Transverse colon (tissue), 4 donors: ENCODE results near the gene MLF1. TPM values are rescaled to one million over a fixed set of nuclear protein-coding genes. Genes with fewer than 3 reads are reported as not detected.

Experiments used
- DNase-seq: peaks from one replicate; pipeline ENCODE4 v3.0.0-alpha.2; 2019
- H3K27ac ChIP-seq, 4 donors: fragments of 200-600 bp; sonication (generic); 2 replicates each; pipeline ENCODE4 v1.5.1; 2016 to 2018; ENCODE audit warnings: inconsistent platforms in 4 of 4
- H3K27me3 ChIP-seq: fragments of 200-600 bp; sonication (generic); 2 replicates; pipeline ENCODE4 v1.5.1; 2017; ENCODE audit warnings: inconsistent platforms
- H3K36me3 ChIP-seq, 4 donors: fragments of 200-600 bp; sonication (generic); 2 replicates each; pipeline ENCODE4 v1.5.1; 2017 to 2019; ENCODE audit warnings: inconsistent platforms in 4 of 4
- H3K4me1 ChIP-seq, 4 donors: fragments of 200-600 bp; sonication (generic); 2 replicates each; pipeline ENCODE4 v1.5.1; 2017 to 2020; ENCODE audit warnings: inconsistent platforms in 4 of 4
- H3K4me3 ChIP-seq, 4 donors: fragments of 200-600 bp; sonication (generic); 1 replicate in 1 of 4; 2 replicates in 3 of 4; pipeline versions ENCODE4 v1.5.1 to v1.6.1; 2017 to 2019; ENCODE audit warnings: inconsistent platforms in 4 of 4
- H3K9me3 ChIP-seq, 2 donors: fragments of 200-600 bp; sonication (generic); 2 replicates each; pipeline ENCODE4 v1.5.1; 2017 to 2019; ENCODE audit warnings: inconsistent platforms in 2 of 2
- CTCF ChIP-seq, 5 experiments: fragments of 200-600 bp in 3 of 5; fragments of 450-650 bp in 2 of 5; sonication (generic) in 3 of 5; IDR thresholded peaks; 1 replicate in 2 of 5; 2 replicates in 3 of 5; pipeline ENCODE4 v1.5.1; 2016 to 2017; ENCODE audit warnings: antibody characterized with exemption in 5 of 5, inconsistent platforms in 3 of 5, mild to moderate bottlenecking in 2 of 5, moderate library complexity in 1 of 5
- EP300 ChIP-seq: sonication (generic); formaldehyde crosslinking; IDR thresholded peaks from one replicate; pipeline ENCODE4 v1.6.1; 2017; ENCODE audit warnings: antibody characterized with exemption, low read depth
- POLR2A ChIP-seq: fragments of 450-650 bp; IDR thresholded peaks from one replicate; pipeline ENCODE4 v1.6.1; 2016; ENCODE audit warnings: antibody characterized with exemption, mild to moderate bottlenecking, moderate library complexity
- POLR2AphosphoS5 ChIP-seq, 3 donors: sonication (generic); formaldehyde crosslinking; IDR thresholded peaks; one replicate each; pipeline ENCODE4 v1.6.1; 2016; ENCODE audit warnings: antibody characterized with exemption in 3 of 3
- WGBS, 2 donors: methylation state at CpG; one replicate each; pipeline ENCODE4 v1.1.5; 2018; ENCODE audit warnings: low coverage in 1 of 2; 5-methylcytosine and 5-hydroxymethylcytosine counted together
- in situ Hi-C, 4 donors: fragments of 200-750 bp; cut with MboI; loops; one replicate each; pipeline versions ENCODE4 v1.15.0 to v1.15.1; 2017; ENCODE audit warnings: low sequenced_read_pairs in 3 of 4, low pct_ligation_motif_present in 1 of 4, low pct_unique_long_range_greater_than_20kb in 1 of 4
- intact Hi-C: fragments of 100-400 bp; cut with DNase I; formaldehyde crosslinking; loops from one replicate; pipeline ENCODE4 v1.15.1; 2023; ENCODE audit warnings: low total_unique reads
- total RNA-seq, 4 donors: library from RNA; depleted of rRNA; stranded (reverse); fragments of >200 nt; gene quantifications; one replicate each; pipeline ENCODE4 v1.1.0, GENCODE V29; 2016

Gene MLF1
- total RNA-seq, 4 donors from 2014 or later: 0.60 to 21.7 (median 3.6) TPM

GRCh38 chr3:158569794-158570193 lies 1.2 kb upstream of the MLF1 start:
- no peak for DNase-seq
- no peak for TF ChIP-seq POLR2A
- TF ChIP-seq POLR2AphosphoS5 (IDR thresholded peaks at IDR 0.05): no peak
- no peak for TF ChIP-seq EP300
- TF ChIP-seq CTCF (IDR thresholded peaks at IDR 0.05): no peak
- Histone ChIP-seq H3K4me1 (peaks cover 0 to 6% (median 5%) of the 10 kb centered on the region in 4 donors), H3K9me3 (no peaks in the 10 kb centered on the region), H3K36me3 (no peaks in the 10 kb centered on the region), H3K27ac (no peak overlapping the region), H3K4me3 (no peak overlapping the region), H3K27me3 (no peaks in the 10 kb centered on the region)
- in situ Hi-C loops (no loop called here), intact Hi-C loops (no loop called here)
- WGBS, 2 donors: 65 to 71% methylated on average over 3 of the region's 3 CpGs

- Histone ChIP-seq H3K4me3 (no peak overlapping the region), H3K27me3 (no peaks in the 10 kb centered on the region), H3K36me3 (no peaks in the 10 kb centered on the region), H3K9me3 (no peaks in the 10 kb centered on the region), H3K27ac (no peak overlapping the region), H3K4me1 (peaks cover 0 to 6% (median 5%) of the 10 kb centered on the region in 4 donors)
- in situ Hi-C loops (no loop called here), intact Hi-C loops (no loop called here)
- no peak for DNase-seq
- 70 to 88% methylated on average over 8 to 16 of the region's 16 CpGs for WGBS, 2 donors
- TF ChIP-seq POLR2A (no peak), POLR2AphosphoS5 (IDR thresholded peaks at IDR 0.05) (no peak), EP300 (no peak), CTCF (IDR thresholded peaks at IDR 0.05) (no peak)
Observed at GRCh38 chr3:158571969-158572765, 1.2 kb downstream of the MLF1 start.

GRCh38 chr3:158572766-158573060 lies 1.7 kb downstream of the MLF1 start:
- TF ChIP-seq POLR2A: no peak
- no peak for TF ChIP-seq POLR2AphosphoS5 (IDR thresholded peaks at IDR 0.05)
- TF ChIP-seq EP300: no peak
- no peak for TF ChIP-seq CTCF (IDR thresholded peaks at IDR 0.05)
- intact Hi-C loops (no loop called here), in situ Hi-C loops (no loop called here)
- no peak for DNase-seq
- Histone ChIP-seq H3K4me3 (no peak overlapping the region), H3K27ac (no peak overlapping the region), H3K27me3 (no peaks in the 10 kb centered on the region), H3K4me1 (peaks cover 0 to 6% (median 5%) of the 10 kb centered on the region in 4 donors), H3K9me3 (no peaks in the 10 kb centered on the region), H3K36me3 (no peaks in the 10 kb centered on the region)
- 88 to 93% methylated on average over 8 of the region's 8 CpGs for WGBS, 2 donors

- Histone ChIP-seq H3K27me3 (no peaks in the 10 kb centered on the region), H3K9me3 (no peaks in the 10 kb centered on the region), H3K4me3 (no peak overlapping the region), H3K4me1 (peaks cover 0 to 6% (median 5%) of the 10 kb centered on the region in 4 donors), H3K27ac (no peak overlapping the region), H3K36me3 (no peaks in the 10 kb centered on the region)
- in situ Hi-C loops: no loop called here
- 91 to 100% methylated on average over 1 to 7 of the region's 7 CpGs for WGBS, 2 donors
- intact Hi-C loops: no loop called here
- no peak for DNase-seq
- TF ChIP-seq CTCF (IDR thresholded peaks at IDR 0.05) (no peak), EP300 (no peak), POLR2AphosphoS5 (IDR thresholded peaks at IDR 0.05) (no peak), POLR2A (no peak)
Observed at GRCh38 chr3:158573714-158574113, 2.7 kb downstream of the MLF1 start.
